ENCODE measurements around the gene MOB3B. TPM values are rescaled to one million over a fixed set of nuclear protein-coding genes. Genes with fewer than 3 reads are reported as not detected.

MOB3B gene
- total RNA-seq, 1 donor from 2014 or later: 0.26 TPM

DNA sequence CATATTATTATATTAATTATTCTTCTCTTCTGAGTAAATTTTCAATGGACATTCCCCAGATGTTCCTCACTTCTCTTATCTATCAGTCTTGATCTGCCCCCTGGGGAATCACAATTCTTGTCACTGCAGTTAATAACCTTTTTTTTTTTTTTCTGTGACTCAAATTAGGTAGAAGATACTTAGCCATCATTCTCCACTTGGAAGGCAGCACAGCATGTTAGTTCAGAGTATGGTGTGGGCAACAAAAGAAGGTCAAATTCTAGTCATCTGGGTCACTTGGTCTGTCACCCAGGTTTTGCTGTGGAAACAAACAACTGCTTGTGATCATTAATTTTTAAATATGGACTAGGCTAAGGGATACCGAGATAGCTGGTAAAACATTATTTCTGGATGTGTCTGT lies 8.1 kb upstream of the MOB3B start:
- Mint-ChIP-seq H3K4me1 (ENCODE audit: low read depth) (no peaks in the 10 kb centered on the region), H3K36me3 (ENCODE audit: low read depth) (no peaks in the 10 kb centered on the region), H3K27me3 (ENCODE audit: insufficient read depth) (peaks cover 4% of the 10 kb centered on the region), H3K9me3 (no peaks in the 10 kb centered on the region), H3K27ac (no peak overlapping the region), H3K4me3 (no peak overlapping the region)
- intact Hi-C loops (cut with micrococcal nuclease): no loop called here
- DNase-seq (ENCODE audit: low spot score): no peak

DNA sequence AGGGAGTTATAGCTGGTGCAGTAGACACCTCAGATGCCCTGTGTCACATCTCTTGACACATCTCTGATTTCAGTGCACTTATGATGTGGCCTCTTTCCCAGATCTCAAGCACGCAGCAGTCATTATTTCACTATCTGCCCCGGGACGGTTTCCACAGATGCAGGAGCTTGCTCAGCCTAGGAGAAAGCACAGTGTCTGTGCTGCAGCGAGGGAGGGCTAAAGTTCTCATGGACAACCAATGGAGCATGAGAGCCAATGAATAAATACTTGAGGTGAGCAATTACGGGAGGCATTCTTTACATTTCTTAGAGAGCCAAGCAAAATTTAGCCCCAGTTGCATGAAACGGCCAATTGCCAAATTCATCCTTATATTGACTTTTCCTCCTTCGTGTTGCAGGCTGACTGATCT lies 7.4 kb upstream of the MOB3B start:
- intact Hi-C loops (cut with micrococcal nuclease): no loop called here
- H3K9me3 Mint-ChIP-seq: no peaks in the 10 kb centered on the region
- no peak overlapping the region for H3K4me3 Mint-ChIP-seq
- H3K27ac Mint-ChIP-seq: no peak overlapping the region
- H3K36me3 Mint-ChIP-seq (ENCODE audit: low read depth): no peaks in the 10 kb centered on the region
- H3K4me1 Mint-ChIP-seq (ENCODE audit: low read depth): no peaks in the 10 kb centered on the region
- peaks cover 9% of the 10 kb centered on the region for H3K27me3 Mint-ChIP-seq (ENCODE audit: insufficient read depth)
- no peak for DNase-seq (ENCODE audit: low spot score)

DNA sequence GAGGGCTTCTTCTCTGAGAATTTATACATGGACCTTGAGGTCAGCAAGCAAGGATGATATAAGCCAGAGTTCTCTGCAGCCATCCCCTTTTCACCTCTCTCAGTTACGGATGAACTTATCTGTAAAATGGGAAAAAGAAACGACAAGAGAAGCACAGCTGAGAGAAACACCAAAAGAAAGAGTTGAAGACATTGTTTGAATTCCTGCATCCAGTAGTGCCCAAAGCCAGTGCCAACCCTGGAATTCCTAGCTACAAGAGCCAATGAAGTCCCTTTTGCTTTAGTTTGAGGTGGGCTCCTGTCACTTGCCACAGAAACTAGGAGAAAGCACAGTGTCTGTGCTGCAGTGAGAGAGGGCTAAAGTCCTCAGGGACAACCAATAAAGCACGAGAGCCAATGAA lies 6.6 kb upstream of the MOB3B start:
- Mint-ChIP-seq H3K4me3 (no peak overlapping the region), H3K4me1 (ENCODE audit: low read depth) (no peaks in the 10 kb centered on the region), H3K9me3 (no peaks in the 10 kb centered on the region), H3K36me3 (ENCODE audit: low read depth) (no peaks in the 10 kb centered on the region), H3K27ac (no peak overlapping the region), H3K27me3 (ENCODE audit: insufficient read depth) (peaks cover 14% of the 10 kb centered on the region)
- intact Hi-C loops (cut with micrococcal nuclease): no loop called here
- DNase-seq (ENCODE audit: low spot score): no peak

GRCh38 chr9:27535701-27536118 lies 6.1 kb upstream of the MOB3B start:
- H3K27ac Mint-ChIP-seq: no peak overlapping the region
- H3K4me1 Mint-ChIP-seq (ENCODE audit: low read depth): no peaks in the 10 kb centered on the region
- no peak for DNase-seq (ENCODE audit: low spot score)
- no peaks in the 10 kb centered on the region for H3K9me3 Mint-ChIP-seq
- H3K36me3 Mint-ChIP-seq (ENCODE audit: low read depth): no peaks in the 10 kb centered on the region
- intact Hi-C loops (cut with micrococcal nuclease): no loop called here
- no peak overlapping the region for H3K4me3 Mint-ChIP-seq
- peaks cover 15% of the 10 kb centered on the region for H3K27me3 Mint-ChIP-seq (ENCODE audit: insufficient read depth)

- Mint-ChIP-seq H3K36me3 (ENCODE audit: low read depth) (no peaks in the 10 kb centered on the region), H3K27me3 (ENCODE audit: insufficient read depth) (peaks cover 18% of the 10 kb centered on the region), H3K4me3 (no peak overlapping the region), H3K9me3 (no peaks in the 10 kb centered on the region), H3K4me1 (ENCODE audit: low read depth) (no peaks in the 10 kb centered on the region), H3K27ac (no peak overlapping the region)
- DNase-seq (ENCODE audit: low spot score): no peak
- intact Hi-C loops (cut with micrococcal nuclease): no loop called here
Observed at GRCh38 chr9:27534658-27535209, 5.1 kb upstream of the MOB3B start.

DNA sequence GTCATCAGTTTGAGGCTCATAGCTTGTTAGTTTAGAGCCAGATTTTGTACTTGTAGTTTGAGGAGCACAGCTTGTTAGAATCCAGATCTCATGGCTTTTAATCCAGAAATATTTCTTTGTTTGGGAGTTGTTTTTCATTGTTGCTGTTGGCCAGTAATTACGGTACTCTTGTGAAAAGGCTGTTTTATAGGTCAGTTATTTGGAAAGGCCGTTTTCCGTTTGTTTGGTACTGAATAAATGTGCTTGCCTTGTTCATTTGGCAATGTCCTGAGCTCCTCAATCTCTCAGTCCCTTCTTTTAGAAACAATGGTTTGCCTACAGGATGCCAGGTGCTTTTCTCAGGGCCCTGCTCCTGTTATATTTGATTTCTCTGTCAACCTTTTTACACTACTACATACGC lies 4.5 kb upstream of the MOB3B start:
- H3K27me3 Mint-ChIP-seq (ENCODE audit: insufficient read depth): peaks cover 18% of the 10 kb centered on the region
- no peak for DNase-seq (ENCODE audit: low spot score)
- no peaks in the 10 kb centered on the region for H3K4me1 Mint-ChIP-seq (ENCODE audit: low read depth)
- H3K9me3 Mint-ChIP-seq: no peaks in the 10 kb centered on the region
- no peak overlapping the region for H3K4me3 Mint-ChIP-seq
- H3K36me3 Mint-ChIP-seq (ENCODE audit: low read depth): no peaks in the 10 kb centered on the region
- H3K27ac Mint-ChIP-seq: no peak overlapping the region
- intact Hi-C loops (cut with micrococcal nuclease): no loop called here

DNA sequence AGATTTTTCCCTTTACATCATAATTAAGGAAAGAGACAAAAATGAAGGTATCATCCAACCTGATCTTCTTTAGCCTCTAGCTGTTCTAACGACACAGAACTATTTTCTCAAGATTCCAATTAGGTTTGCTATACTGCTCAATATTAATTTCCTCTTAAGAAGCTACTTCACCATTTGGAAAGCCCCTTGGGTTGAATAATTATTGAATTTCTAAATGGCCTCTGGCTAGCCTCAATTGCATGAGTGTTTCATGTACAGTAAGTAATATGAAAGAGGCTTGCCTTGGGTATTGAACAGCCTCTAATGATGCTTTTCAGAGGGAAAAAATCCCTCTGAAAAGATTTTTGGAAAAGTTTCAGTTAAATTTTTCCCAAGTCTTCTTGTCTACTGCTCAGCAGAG lies 3.7 kb upstream of the MOB3B start:
- no peak for DNase-seq (ENCODE audit: low spot score)
- no peak overlapping the region for H3K27ac Mint-ChIP-seq
- H3K27me3 Mint-ChIP-seq (ENCODE audit: insufficient read depth): peaks cover 21% of the 10 kb centered on the region
- no peak overlapping the region for H3K4me3 Mint-ChIP-seq
- peaks cover under 1% of the 10 kb centered on the region for H3K4me1 Mint-ChIP-seq (ENCODE audit: low read depth)
- H3K36me3 Mint-ChIP-seq (ENCODE audit: low read depth): no peaks in the 10 kb centered on the region
- intact Hi-C loops (cut with micrococcal nuclease): no loop called here
- H3K9me3 Mint-ChIP-seq: no peaks in the 10 kb centered on the region

- H3K9me3 Mint-ChIP-seq: no peaks in the 10 kb centered on the region
- no peak overlapping the region for H3K4me3 Mint-ChIP-seq
- H3K27me3 Mint-ChIP-seq (ENCODE audit: insufficient read depth): peaks cover 34% of the 10 kb centered on the region
- H3K27ac Mint-ChIP-seq: no peak overlapping the region
- intact Hi-C loops (cut with micrococcal nuclease): no loop called here
- DNase-seq (ENCODE audit: low spot score): no peak
- no peaks in the 10 kb centered on the region for H3K36me3 Mint-ChIP-seq (ENCODE audit: low read depth)
- H3K4me1 Mint-ChIP-seq (ENCODE audit: low read depth): peaks cover 4% of the 10 kb centered on the region
Observed at GRCh38 chr9:27532046-27532445, 2.4 kb upstream of the MOB3B start.

DNA sequence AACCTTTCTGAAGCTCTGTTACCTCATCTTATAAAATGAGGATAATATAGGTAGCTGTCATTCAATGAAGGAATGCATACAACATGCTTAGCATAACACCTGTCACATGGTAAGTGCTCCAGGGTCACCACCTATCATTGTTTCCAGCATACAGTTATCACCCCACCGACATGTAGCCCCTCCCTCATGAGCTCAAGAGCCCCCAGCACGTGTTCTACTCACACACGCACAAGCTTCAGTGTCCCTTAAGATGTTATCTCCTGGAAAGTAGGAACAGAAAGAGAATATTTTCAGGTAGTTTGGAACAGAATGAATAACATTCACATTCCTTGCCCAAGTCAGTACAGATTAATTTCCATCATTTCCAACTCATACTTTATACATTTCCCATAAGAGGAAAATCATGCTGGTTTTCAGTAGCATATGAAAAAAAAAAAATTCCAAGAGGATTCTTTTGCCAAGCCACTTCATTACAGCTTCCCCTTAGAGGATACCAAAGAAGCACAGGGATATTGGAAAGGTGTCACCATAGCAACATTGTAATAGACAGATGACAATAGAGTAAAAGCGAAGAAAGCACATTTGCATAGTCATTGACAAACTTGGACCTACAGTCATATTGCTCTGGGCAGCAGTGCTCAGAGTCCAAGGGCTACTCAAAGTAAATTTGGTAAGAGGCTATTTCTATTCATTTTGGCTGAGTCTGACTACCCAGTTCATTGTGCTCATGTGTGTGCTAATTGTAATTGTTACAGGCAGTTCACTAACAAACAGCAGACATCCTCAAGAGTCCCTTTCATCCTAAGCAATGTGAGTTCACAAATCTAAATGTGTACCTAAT lies 1.5 kb upstream of the MOB3B start:
- Mint-ChIP-seq H3K4me3 (peak overlapping the region; percentile 34), H3K27ac (no peak overlapping the region), H3K9me3 (no peaks in the 10 kb centered on the region), H3K36me3 (ENCODE audit: low read depth) (no peaks in the 10 kb centered on the region), H3K4me1 (ENCODE audit: low read depth) (peaks cover 4% of the 10 kb centered on the region), H3K27me3 (ENCODE audit: insufficient read depth) (peaks cover 41% of the 10 kb centered on the region)
- intact Hi-C loops (cut with micrococcal nuclease): no loop called here
- no peak for DNase-seq (ENCODE audit: low spot score)

DNA sequence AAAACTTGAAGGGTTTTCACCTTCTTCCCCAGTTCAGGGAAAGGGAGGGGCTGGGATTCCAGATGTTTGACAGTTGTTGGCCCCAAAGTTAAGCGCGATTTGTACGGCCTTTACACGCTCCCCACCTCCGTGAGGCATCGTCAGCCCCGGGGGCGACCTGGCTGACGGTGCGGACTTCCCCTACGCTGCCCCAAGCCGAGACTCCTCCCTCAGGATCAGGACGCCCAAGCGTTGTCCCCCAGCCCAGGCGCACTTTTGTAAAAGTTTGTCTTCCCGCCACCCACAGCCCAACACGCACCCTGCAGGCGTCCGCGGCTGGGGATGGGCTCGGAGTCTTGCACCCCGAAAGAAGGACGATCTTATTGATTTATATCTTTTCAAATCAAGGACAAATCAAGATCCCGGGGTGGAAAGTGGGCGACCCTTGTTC lies 713 bp downstream of the MOB3B start:
- DNase-seq (ENCODE audit: low spot score): peak; percentile 20
- Mint-ChIP-seq H3K9me3 (no peaks in the 10 kb centered on the region), H3K27ac (peak overlapping the region; percentile 61), H3K27me3 (ENCODE audit: insufficient read depth) (peaks cover 49% of the 10 kb centered on the region), H3K4me3 (peak overlapping the region; percentile 85), H3K4me1 (ENCODE audit: low read depth) (peaks cover 10% of the 10 kb centered on the region), H3K36me3 (ENCODE audit: low read depth) (no peaks in the 10 kb centered on the region)
- intact Hi-C loops (cut with micrococcal nuclease): loop anchor here (1.0 to 5.0 kb wide), 8 partner anchors 19 to 582 kb away; partner anchors contain the start of genes C9orf72 and PLAA

DNA sequence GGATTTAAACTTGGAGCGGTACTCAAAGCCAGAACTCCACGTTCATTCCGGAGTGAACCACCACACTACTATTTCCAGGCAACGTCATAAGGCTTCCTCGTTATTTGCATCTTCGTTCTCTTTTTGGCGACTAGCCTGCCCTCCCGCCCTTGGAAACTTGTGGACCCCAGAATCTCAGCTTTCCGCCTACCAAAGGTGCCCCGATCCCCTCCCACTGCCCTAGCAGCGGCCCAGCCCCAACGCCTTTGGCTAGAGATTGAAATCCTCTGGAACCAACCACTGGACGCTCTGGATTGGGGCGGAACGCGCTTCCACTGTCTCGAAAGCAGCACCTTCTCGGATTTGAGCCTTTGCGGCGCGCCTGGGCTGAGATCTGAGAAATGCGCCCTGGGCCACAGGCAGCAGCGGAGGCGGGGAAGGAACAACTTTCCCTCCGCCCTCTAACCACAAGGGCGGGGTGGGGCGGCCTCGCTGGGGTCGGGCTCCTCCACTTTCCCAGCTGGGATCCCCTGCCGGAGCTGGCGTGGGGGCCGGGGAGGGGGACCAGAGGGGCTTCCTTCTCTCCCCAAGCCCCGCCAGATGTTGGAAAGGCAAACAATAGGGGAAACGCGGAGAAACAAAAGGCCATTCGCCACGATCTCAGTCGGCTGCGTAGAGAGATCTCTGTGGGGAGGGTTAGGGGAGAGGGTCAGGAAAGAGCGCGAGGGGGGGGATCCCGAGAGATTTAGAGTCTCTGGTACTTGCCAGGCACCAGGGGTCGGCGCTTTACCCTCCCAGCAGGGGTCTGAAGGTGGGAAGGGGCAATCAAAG lies 1.3 kb downstream of the MOB3B start:
- H3K9me3 Mint-ChIP-seq: no peaks in the 10 kb centered on the region
- no peaks in the 10 kb centered on the region for H3K36me3 Mint-ChIP-seq (ENCODE audit: low read depth)
- H3K4me3 Mint-ChIP-seq: peak overlapping the region; percentile 85
- peaks cover 10% of the 10 kb centered on the region for H3K4me1 Mint-ChIP-seq (ENCODE audit: low read depth)
- peak overlapping the region; percentile 19 for H3K27ac Mint-ChIP-seq
- intact Hi-C loops (cut with micrococcal nuclease): loop anchor here (1.0 to 5.0 kb wide), 4 partner anchors 29 to 581 kb away; partner anchors contain the start of gene PLAA
- peaks cover 49% of the 10 kb centered on the region for H3K27me3 Mint-ChIP-seq (ENCODE audit: insufficient read depth)
- peak; percentile 41 for DNase-seq (ENCODE audit: low spot score)

GRCh38 chr9:27527702-27528075 lies 1.9 kb downstream of the MOB3B start:
- peaks cover 49% of the 10 kb centered on the region for H3K27me3 Mint-ChIP-seq (ENCODE audit: insufficient read depth)
- H3K27ac Mint-ChIP-seq: peak overlapping the region; percentile 2
- peaks cover 10% of the 10 kb centered on the region for H3K4me1 Mint-ChIP-seq (ENCODE audit: low read depth)
- H3K9me3 Mint-ChIP-seq: no peaks in the 10 kb centered on the region
- H3K36me3 Mint-ChIP-seq (ENCODE audit: low read depth): no peaks in the 10 kb centered on the region
- H3K4me3 Mint-ChIP-seq: peak overlapping the region; percentile 85
- intact Hi-C loops (cut with micrococcal nuclease): loop anchor here (1.0 to 5.0 kb wide), 4 partner anchors 28 to 581 kb away; partner anchors contain the start of gene PLAA
- no peak for DNase-seq (ENCODE audit: low spot score)

DNA sequence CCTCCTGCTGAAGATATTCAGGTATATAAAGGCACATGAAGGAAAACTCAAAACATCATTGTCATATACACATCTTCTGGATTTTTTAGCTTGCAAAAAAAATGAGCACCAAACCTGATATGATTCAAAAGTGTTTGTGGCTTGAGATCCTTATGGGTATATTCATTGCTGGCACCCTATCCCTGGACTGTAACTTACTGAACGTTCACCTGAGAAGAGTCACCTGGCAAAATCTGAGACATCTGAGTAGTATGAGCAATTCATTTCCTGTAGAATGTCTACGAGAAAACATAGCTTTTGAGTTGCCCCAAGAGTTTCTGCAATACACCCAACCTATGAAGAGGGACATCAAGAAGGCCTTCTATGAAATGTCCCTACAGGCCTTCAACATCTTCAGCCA lies 5.4 kb downstream of the MOB3B start, which contains the start of gene IFNK:
IFNK (plus strand) TSS at position 55 of the 400 bp plus-strand sequence; CDS start at position 102, 47 bp downstream.
- DNase-seq (ENCODE audit: low spot score): no peak
- H3K9me3 Mint-ChIP-seq: no peaks in the 10 kb centered on the region
- H3K27ac Mint-ChIP-seq: no peak within 1 kb of the TSS
- H3K36me3 Mint-ChIP-seq (ENCODE audit: low read depth): no peaks in the 10 kb centered on the region
- peaks cover 37% of the 10 kb centered on the region for H3K27me3 Mint-ChIP-seq (ENCODE audit: insufficient read depth)
- intact Hi-C loops (cut with micrococcal nuclease): no loop called here
- H3K4me1 Mint-ChIP-seq (ENCODE audit: low read depth): peaks cover 10% of the 10 kb centered on the region
- no peak within 1 kb of the TSS for H3K4me3 Mint-ChIP-seq

Measured in activated T-helper 1 cell treated with anti-CD3 and anti-CD28 coated beads, Interleukin-12 subunit alpha, Interleukin-12 subunit beta, Interleukin-2, Interleukin-4 antibody, amounts not matched to agents 30 ng/mL and 10 ng/mL and 1 ng/mL, durations not matched to agents 14 hours and 24 hours and 36 hours (primary cell).